Hepatocyte (in vitro differentiated cells): ENCODE measurements around the gene WDR72. TPM values are rescaled to one million over a fixed set of nuclear protein-coding genes. Genes with fewer than 3 reads are reported as not detected.

Source experiments
- DNase-seq: peaks from one replicate; pipeline ENCODE4 v3.0.0-alpha.2; 2016; ENCODE audit warnings: low spot score
- H2AFZ ChIP-seq: fragments of 200-600 bp; sonication (generic); 2 replicates; pipeline ENCODE4 v1.6.0; 2016; ENCODE audit warnings: antibody characterized with exemption, mild to moderate bottlenecking
- H3K27ac ChIP-seq: fragments of 200-600 bp; sonication (generic); 2 replicates; pipeline ENCODE4 v1.5.1; 2016; ENCODE audit warnings: mild to moderate bottlenecking
- H3K27me3 ChIP-seq: fragments of 200-600 bp; sonication (generic); 2 replicates; pipeline ENCODE4 v1.6.1; 2016
- H3K36me3 ChIP-seq: fragments of 200-600 bp; sonication (generic); replicated peaks from 2 replicates; pipeline ENCODE4 v1.5.1; 2016; ENCODE audit warnings: low read depth; ENCODE audit not compliant: insufficient read depth
- H3K4me1 ChIP-seq: fragments of 200-600 bp; sonication (generic); 2 replicates; pipeline ENCODE4 v1.5.1; 2016; ENCODE audit warnings: mild to moderate bottlenecking, moderate library complexity; ENCODE audit not compliant: insufficient read depth
- H3K4me2 ChIP-seq: fragments of 200-600 bp; sonication (generic); 2 replicates; pipeline ENCODE4 v1.6.0; 2016
- H3K4me3 ChIP-seq: fragments of 200-600 bp; sonication (generic); 2 replicates; pipeline ENCODE4 v1.5.1; 2016; ENCODE audit warnings: mild to moderate bottlenecking
- H3K79me2 ChIP-seq: fragments of 200-600 bp; sonication (generic); 2 replicates; pipeline ENCODE4 v1.6.0; 2017; ENCODE audit warnings: mild to moderate bottlenecking
- H3K9me2 ChIP-seq: fragments of 200-600 bp; sonication (generic); replicated peaks from 2 replicates; pipeline ENCODE4 v1.6.0; 2017; ENCODE audit warnings: mild to moderate bottlenecking; ENCODE audit not compliant: insufficient read depth
- H3K9me3 ChIP-seq: fragments of 200-600 bp; sonication (generic); 2 replicates; pipeline ENCODE4 v1.5.1; 2016; ENCODE audit warnings: low read depth, mild to moderate bottlenecking
- H4K20me1 ChIP-seq: fragments of 200-600 bp; sonication (generic); 2 replicates; pipeline ENCODE4 v1.6.0; 2016; ENCODE audit warnings: mild to moderate bottlenecking; ENCODE audit not compliant: insufficient read depth, poor library complexity, severe bottlenecking
- EZH2 ChIP-seq: fragments of 200-600 bp; sonication (generic); IDR thresholded peaks from 2 replicates; pipeline ENCODE4 v1.6.1; 2016; ENCODE audit warnings: antibody characterized with exemption, mild to moderate bottlenecking, borderline replicate concordance
- EZH2phosphoT487 ChIP-seq: fragments of 200-600 bp; sonication (generic); IDR thresholded peaks from one replicate; pipeline ENCODE4 v1.6.1; 2018; ENCODE audit warnings: antibody characterized with exemption, mild to moderate bottlenecking, low read depth, moderate library complexity; ENCODE audit not compliant: unreplicated experiment, severe bottlenecking
- WGBS: methylation state at CpG from one replicate; pipeline ENCODE4 v1.1.6; 2016; ENCODE audit warnings: low lambda C conversion rate; ENCODE audit errors: missing lambda C conversion rate; 5-methylcytosine and 5-hydroxymethylcytosine counted together
- polyA plus RNA-seq: library from polyadenylated mRNA; unstranded; fragments of >200 nt; fragmentation: Nextera tagmentation; extraction: Ambion mirVana; gene quantifications from 2 replicates; pipeline ENCODE4 v1.2.1, GENCODE V29; 2016
- total RNA-seq: library from RNA; depleted of rRNA; stranded (reverse); fragments of >200 nt; gene quantifications from 2 replicates; pipeline ENCODE4 v1.2.3, GENCODE V29; 2014
- TF ChIP-seq, protein P1 (sequence below): fragments of 200-600 bp; sonication (generic); IDR thresholded peaks from 2 replicates; pipeline ENCODE4 v1.5.1; 2016; ENCODE audit warnings: antibody characterized with exemption, mild to moderate bottlenecking; ENCODE audit not compliant: poor library complexity

The WDR72 gene
- total and polyA plus RNA-seq, 2 experiments from 2014 or later, result 3.5 to 6.4 TPM

DNA sequence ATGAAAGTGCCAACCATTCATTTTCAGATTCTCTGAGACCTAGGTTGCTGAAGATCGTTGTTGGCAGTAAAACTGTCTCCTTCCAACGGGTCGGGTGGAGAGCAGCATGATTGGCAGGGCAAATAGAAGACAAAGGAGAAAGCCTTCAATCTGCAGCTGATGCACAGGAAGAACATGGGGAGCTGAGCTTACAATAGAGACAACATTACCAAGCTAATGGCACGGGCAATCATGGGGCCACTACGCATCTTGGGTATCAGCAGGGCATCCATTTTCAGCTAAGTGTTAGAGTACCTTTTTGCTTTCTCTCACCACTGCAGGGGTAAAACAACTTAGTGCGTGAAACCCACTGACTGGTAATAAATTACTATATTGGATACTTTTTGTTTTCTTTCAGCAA, 114.8 kb downstream of the WDR72 start:
- no peak for DNase-seq
- 71% methylated on average over 6 of the region's 6 CpGs for WGBS
- Histone ChIP-seq H2AFZ (no peak overlapping the region), H3K4me2 (no peak overlapping the region), H3K79me2 (no peaks in the 10 kb centered on the region), H3K9me3 (no peaks in the 10 kb centered on the region), H4K20me1 (no peaks in the 10 kb centered on the region), H3K4me3 (no peak overlapping the region), H3K4me1 (no peaks in the 10 kb centered on the region), H3K9me2 (no peaks in the 10 kb centered on the region), H3K27me3 (no peaks in the 10 kb centered on the region), H3K27ac (no peak overlapping the region), H3K36me3 (no peaks in the 10 kb centered on the region)
- TF ChIP-seq, protein P1, sequence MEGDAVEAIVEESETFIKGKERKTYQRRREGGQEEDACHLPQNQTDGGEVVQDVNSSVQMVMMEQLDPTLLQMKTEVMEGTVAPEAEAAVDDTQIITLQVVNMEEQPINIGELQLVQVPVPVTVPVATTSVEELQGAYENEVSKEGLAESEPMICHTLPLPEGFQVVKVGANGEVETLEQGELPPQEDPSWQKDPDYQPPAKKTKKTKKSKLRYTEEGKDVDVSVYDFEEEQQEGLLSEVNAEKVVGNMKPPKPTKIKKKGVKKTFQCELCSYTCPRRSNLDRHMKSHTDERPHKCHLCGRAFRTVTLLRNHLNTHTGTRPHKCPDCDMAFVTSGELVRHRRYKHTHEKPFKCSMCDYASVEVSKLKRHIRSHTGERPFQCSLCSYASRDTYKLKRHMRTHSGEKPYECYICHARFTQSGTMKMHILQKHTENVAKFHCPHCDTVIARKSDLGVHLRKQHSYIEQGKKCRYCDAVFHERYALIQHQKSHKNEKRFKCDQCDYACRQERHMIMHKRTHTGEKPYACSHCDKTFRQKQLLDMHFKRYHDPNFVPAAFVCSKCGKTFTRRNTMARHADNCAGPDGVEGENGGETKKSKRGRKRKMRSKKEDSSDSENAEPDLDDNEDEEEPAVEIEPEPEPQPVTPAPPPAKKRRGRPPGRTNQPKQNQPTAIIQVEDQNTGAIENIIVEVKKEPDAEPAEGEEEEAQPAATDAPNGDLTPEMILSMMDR, result no peak
- TF ChIP-seq EZH2phosphoT487, result no peak
- no peak for TF ChIP-seq EZH2

DNA sequence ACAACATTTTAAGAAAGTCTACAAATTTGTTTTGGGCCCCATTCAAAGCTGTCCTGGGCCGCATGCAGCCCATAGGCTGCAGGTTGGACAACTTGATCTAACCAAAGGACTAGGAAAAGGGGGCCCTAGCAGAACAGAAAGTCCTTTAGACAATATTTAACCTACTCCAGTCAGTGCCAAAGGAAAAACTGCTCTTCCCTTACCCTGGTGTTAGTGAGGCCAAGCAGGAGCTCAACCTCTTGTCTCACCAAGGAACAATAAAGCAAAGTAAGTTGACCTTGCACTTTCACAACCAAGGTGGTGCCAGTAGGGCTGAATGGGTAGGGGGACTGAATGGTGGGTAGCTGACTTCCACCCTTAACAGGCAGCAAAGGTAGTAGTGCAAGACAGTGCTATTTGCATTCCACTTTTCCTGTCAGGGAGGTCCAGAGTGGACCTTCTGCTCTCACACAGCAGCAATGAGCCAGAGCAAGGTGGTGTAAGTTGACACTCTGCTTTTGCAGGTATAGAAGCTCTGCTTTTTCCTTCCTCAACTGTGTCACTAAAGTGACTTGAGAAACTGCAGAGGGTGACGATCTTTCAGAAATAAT, 124.9 kb downstream of the WDR72 start:
- Histone ChIP-seq H3K4me2 (no peak overlapping the region), H3K27me3 (no peaks in the 10 kb centered on the region), H3K27ac (no peak overlapping the region), H3K9me2 (no peaks in the 10 kb centered on the region), H3K9me3 (no peaks in the 10 kb centered on the region), H3K4me1 (no peaks in the 10 kb centered on the region), H3K36me3 (no peaks in the 10 kb centered on the region), H2AFZ (no peak overlapping the region), H3K79me2 (no peaks in the 10 kb centered on the region), H4K20me1 (no peaks in the 10 kb centered on the region), H3K4me3 (no peak overlapping the region)
- DNase-seq, result no peak
- 86% methylated on average over 2 of the region's 2 CpGs for WGBS
- TF ChIP-seq EZH2phosphoT487 (no peak), EZH2 (no peak)
- TF ChIP-seq, protein P1, result no peak

DNA sequence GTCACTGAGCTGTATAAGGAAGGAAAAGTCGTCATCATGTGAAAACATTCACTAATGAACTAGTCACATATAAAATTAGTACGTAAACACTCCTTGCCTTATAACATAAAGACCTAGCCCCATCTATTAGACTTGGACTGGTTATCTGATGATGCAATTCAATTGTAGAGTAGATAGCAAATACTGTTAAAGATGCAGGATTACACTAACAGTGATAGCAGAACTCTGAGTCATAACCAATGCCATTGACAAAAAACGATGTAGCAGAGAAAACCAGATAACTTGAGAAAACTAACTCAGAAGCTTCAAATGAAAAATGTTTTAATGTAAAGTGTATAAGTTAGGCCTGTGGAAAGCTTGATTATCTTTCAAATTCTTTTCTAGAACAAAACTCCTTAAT, 132.2 kb downstream of the WDR72 start:
- H3K9me2 ChIP-seq, result no peaks in the 10 kb centered on the region
- no peak overlapping the region for H3K4me2 ChIP-seq
- H3K27ac ChIP-seq, result no peak overlapping the region
- 55% methylated on average over 3 of the region's 3 CpGs for WGBS
- H3K27me3 ChIP-seq, result no peaks in the 10 kb centered on the region
- H3K9me3 ChIP-seq, result no peaks in the 10 kb centered on the region
- H4K20me1 ChIP-seq, result no peaks in the 10 kb centered on the region
- H3K4me3 ChIP-seq, result no peak overlapping the region
- no peaks in the 10 kb centered on the region for H3K79me2 ChIP-seq
- no peak overlapping the region for H2AFZ ChIP-seq
- no peaks in the 10 kb centered on the region for H3K4me1 ChIP-seq
- no peaks in the 10 kb centered on the region for H3K36me3 ChIP-seq
- TF ChIP-seq, protein P1, result no peak
- TF ChIP-seq EZH2phosphoT487, result no peak
- no peak for TF ChIP-seq EZH2
- no peak for DNase-seq
